Measurements from ENCODE around the gene TSPAN2.
A peak's percentile ranks its signal among the peaks of the same experiment; 100 is the strongest.

TSPAN2 gene

GRCh38 chr1:115090540-115090939 is 1.2 kb upstream of the TSPAN2 start:
- TF ChIP-seq FOXM1 (IDR thresholded peaks at IDR 0.05; ENCODE audit: borderline replicate concordance, low read depth) (no peak), EGR1 (IDR thresholded peaks at IDR 0.05) (no peak), NFIC (IDR thresholded peaks at IDR 0.05) (no peak), YY1 (IDR thresholded peaks at IDR 0.05; ENCODE audit: low read depth) (no peak), TAF1 (IDR thresholded peaks at IDR 0.05; ENCODE audit: low read depth) (no peak), USF1 (IDR thresholded peaks at IDR 0.05) (no peak), EP300 (IDR thresholded peaks at IDR 0.05; ENCODE audit: borderline replicate concordance) (no peak), TCF12 (IDR thresholded peaks at IDR 0.05; ENCODE audit: low read depth) (no peak), RAD21 (IDR thresholded peaks at IDR 0.05; ENCODE audit: low read depth) (no peak), CEBPB (IDR thresholded peaks at IDR 0.05) (no peak), TEAD4 (IDR thresholded peaks at IDR 0.05) (no peak), CREB1 (IDR thresholded peaks at IDR 0.05; ENCODE audit: low read depth) (no peak), REST (IDR thresholded peaks at IDR 0.05; ENCODE audit: low read depth) (no peak), ZBTB7A (IDR thresholded peaks at IDR 0.05; ENCODE audit: low read depth) (no peak)
- TF ChIP-seq, protein P1, sequence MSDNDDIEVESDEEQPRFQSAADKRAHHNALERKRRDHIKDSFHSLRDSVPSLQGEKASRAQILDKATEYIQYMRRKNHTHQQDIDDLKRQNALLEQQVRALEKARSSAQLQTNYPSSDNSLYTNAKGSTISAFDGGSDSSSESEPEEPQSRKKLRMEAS (IDR thresholded peaks at IDR 0.05) = no peak

DNA sequence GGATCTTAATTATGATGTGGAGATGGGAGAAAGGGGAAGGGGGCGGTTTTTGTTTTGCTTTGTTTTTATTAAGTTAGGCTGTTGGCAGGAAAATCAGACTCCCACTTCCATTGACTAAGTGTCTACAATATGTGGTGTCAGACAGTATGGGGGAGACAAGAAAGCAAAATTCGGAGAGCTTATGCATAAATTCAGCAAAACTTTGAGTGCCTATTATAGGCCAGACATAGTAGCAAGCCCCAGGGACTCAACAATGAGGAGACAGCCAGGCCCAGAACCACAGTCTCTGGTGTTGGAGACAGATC is 835 bp upstream of the TSPAN2 start:
- TF ChIP-seq USF1 (IDR thresholded peaks at IDR 0.05) = no peak
- TF ChIP-seq NFIC (IDR thresholded peaks at IDR 0.05) = peak; percentile 29; the same call in 1 of the 2 replicates

DNA sequence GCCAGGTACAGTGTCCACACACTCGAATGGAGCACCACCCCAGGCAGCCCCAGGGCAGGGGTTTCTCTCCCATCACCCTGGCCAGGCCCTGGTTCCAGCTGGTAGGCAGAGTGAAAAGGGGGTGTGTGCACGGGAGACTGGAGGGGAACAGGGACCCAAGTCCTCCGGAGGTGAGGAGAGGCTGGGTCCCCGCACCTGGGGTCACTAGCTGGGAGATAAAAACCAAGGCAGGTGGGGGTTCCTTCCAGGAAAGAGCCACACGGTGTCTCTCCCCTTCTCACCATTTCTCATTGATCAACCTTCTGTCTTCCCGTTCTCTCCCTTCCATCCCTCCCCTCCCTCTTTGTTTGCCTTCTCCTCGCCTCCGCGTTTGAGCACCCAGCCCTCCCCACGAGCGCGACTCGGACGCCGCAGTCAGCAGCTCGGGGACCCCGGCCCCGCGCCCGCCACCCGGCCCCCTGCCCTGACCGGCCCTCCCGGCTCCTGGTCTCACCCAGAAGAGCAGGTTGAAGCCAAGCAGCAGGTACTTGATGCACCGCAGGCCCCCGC is 358 bp downstream of the TSPAN2 start:
- TF ChIP-seq TAF1 (IDR thresholded peaks at IDR 0.05; ENCODE audit: low read depth) (peak; percentile 6; the same call in 1 of the 2 replicates), REST (IDR thresholded peaks at IDR 0.05; ENCODE audit: low read depth) (no peak)

DNA sequence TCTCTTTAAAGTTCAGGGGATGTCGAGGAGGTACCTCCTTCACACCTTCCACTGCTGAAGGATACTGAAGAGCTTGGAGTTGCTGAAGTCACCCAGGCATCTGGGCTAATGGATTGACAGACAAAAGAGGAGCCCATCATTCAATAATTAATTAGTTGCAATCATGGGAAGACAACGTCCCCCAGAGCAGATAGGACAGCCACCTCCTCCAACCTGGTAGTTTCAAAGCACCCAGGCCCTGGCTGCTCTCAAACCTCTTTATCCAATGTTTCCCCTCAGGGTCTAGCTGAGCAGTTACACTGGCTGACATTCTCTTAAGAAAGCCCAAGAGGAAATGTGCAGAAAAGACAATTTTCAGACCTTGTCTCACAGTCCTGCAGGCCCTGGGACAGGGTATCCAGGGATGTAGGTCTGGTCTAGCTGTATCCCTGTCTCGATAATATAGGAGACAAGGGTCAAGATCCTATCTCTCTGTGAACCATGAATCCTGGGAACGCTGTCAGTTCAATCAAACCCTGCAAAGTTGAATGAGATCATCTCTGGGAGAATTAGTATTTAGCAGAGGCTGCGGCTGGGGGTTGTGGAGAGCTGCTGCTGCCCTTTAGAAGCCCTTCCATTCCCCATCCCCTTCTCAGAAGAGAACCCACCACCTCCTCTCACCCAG is 1.1 kb downstream of the TSPAN2 start:
- no peak for TF ChIP-seq CEBPB (IDR thresholded peaks at IDR 0.05)
- no peak for TF ChIP-seq USF1 (IDR thresholded peaks at IDR 0.05)
- TF ChIP-seq TEAD4 (IDR thresholded peaks at IDR 0.05) = no peak
- TF ChIP-seq REST (IDR thresholded peaks at IDR 0.05; ENCODE audit: low read depth) = no peak
- no peak for TF ChIP-seq EP300 (IDR thresholded peaks at IDR 0.05; ENCODE audit: borderline replicate concordance)
- TF ChIP-seq, protein P1 (IDR thresholded peaks at IDR 0.05) = no peak
- no peak for TF ChIP-seq ZBTB7A (IDR thresholded peaks at IDR 0.05; ENCODE audit: low read depth)
